Measurements from ENCODE around the gene STAM2.
"Not testable (repeated sequence)": the region's sequence is repeated elsewhere in the genome, so short reads cannot be mapped to it uniquely, and the experiment has no call there.

DNA sequence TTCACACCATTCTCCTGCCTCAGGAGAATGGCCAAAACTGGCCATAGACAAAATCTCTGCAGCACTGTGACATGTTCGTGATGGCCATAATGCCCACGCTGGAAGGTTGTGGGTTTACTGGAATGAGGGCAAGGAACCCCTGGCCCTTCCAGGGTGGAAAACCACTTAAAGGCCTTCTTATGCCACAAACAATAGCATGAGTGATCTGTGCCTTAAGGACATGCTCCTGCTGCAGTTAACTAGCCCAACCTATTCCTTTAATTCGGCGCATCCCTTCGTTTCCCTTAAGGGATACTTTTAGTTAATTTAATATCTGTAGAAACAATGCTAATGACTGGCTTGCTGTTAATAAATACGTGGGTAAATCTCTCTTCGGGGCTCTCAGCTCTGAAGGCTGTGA lies 2.1 kb upstream of the STAM2 start:
- TF ChIP-seq EZH2 (IDR thresholded peaks at IDR 0.05; ENCODE audit: low read length, unreplicated experiment); CTCF (conservative IDR thresholded peaks at IDR 0.05; ENCODE audit: low read depth, low read length): not testable (repeated sequence)
